ENCODE results near the gene GNB1L.
A peak's percentile ranks its signal among the peaks of the same experiment; 100 is the strongest.

The GNB1L gene

GRCh38 chr22:19859861-19860510 is 5.3 kb upstream of the GNB1L start:
- no peak for DNase-seq

- DNase-seq = no peak
Observed at GRCh38 chr22:19857382-19857781, 2.7 kb upstream of the GNB1L start.

GRCh38 chr22:19855504-19856409 is 1.1 kb upstream of the GNB1L start:
- no peak for DNase-seq

- DNase-seq = peak in 1 of 2 donors; percentile 55
Observed at GRCh38 chr22:19853879-19854777, 546 bp downstream of the GNB1L start.

- no peak for DNase-seq
Observed at GRCh38 chr22:19853058-19853878, 1.4 kb downstream of the GNB1L start.

- no peak for DNase-seq
Observed at GRCh38 chr22:19852177-19852781, 2.4 kb downstream of the GNB1L start.

GRCh38 chr22:19851291-19852176 is 3.1 kb downstream of the GNB1L start:
- no peak for DNase-seq

GRCh38 chr22:19850763-19851109 is 3.9 kb downstream of the GNB1L start:
- DNase-seq = no peak

GRCh38 chr22:19849835-19850762 is 4.6 kb downstream of the GNB1L start:
- no peak for DNase-seq

- DNase-seq = no peak
Observed at GRCh38 chr22:19848298-19849224, 6.1 kb downstream of the GNB1L start.

GRCh38 chr22:19847345-19847632 is 7.4 kb downstream of the GNB1L start:
- no peak for DNase-seq

GRCh38 chr22:19846620-19847344 is 7.9 kb downstream of the GNB1L start:
- DNase-seq = no peak

- no peak for DNase-seq
Observed at GRCh38 chr22:19845054-19845722, 9.5 kb downstream of the GNB1L start.

GRCh38 chr22:19844377-19845053 is 10.2 kb downstream of the GNB1L start:
- DNase-seq = peak in 1 of 2 donors; percentile 30

GRCh38 chr22:19843857-19844376 is 10.8 kb downstream of the GNB1L start:
- no peak for DNase-seq

GRCh38 chr22:19843107-19843856 is 11.4 kb downstream of the GNB1L start:
- no peak for DNase-seq
